HG02798 (cell line): ENCODE measurements around the gene ZDHHC7.
"Not testable (repeated sequence)": the region's sequence is repeated elsewhere in the genome, so short reads cannot be mapped to it uniquely, and the experiment has no call there.

ENCODE experiments used
- ATAC-seq: cut with Tn5 transposase; IDR thresholded peaks from one replicate; pipeline ENCODE4 v1.9.1; 2021; ENCODE audit warnings: mild to moderate bottlenecking; ENCODE audit not compliant: unreplicated experiment, poor library complexity

The ZDHHC7 gene

DNA sequence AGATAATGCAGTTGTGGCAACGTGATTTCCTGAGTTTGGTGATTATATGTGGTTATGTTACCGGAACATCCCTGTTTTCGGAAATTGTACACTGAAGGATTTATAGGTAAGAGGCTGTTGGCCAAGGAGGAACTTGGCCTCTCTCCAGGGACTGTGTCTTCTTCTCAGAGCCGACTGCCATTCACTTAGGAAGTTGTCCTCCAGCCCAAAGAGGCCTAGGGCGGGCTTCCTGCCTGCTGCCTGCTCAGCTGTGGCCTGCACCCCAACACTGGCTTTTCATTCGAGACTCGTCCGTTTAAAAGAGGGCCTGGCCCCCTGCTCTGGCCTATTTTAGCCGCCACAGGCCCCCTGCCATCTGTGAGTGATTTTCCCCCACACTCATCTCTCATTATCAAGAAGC lies 64.3 kb downstream of the ZDHHC7 start:
- no peak for ATAC-seq

- no peak for ATAC-seq
Observed at GRCh38 chr16:84943620-84944019, 67.7 kb downstream of the ZDHHC7 start.

- ATAC-seq = no peak
Observed at GRCh38 chr16:84942786-84943185, 68.5 kb downstream of the ZDHHC7 start.

DNA sequence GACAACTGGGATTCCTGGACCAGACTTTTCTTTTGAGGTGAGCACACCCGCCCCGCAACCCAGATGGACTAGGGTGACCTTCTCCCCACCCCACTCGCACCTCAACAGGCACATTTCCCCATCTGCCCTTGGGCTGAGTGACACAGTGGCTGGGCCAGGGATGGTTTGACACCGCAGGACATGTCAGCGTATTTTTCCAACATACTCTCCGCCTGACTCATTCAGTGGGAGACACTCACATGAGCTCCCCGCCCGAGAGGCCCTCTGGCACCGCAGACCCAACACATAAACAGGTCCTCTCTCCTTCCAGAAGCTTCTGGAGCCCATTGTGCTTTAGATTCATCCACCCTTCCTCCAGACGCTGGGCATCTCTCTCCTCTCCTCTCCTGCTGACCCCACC lies 69.4 kb downstream of the ZDHHC7 start:
- ATAC-seq = no peak

DNA sequence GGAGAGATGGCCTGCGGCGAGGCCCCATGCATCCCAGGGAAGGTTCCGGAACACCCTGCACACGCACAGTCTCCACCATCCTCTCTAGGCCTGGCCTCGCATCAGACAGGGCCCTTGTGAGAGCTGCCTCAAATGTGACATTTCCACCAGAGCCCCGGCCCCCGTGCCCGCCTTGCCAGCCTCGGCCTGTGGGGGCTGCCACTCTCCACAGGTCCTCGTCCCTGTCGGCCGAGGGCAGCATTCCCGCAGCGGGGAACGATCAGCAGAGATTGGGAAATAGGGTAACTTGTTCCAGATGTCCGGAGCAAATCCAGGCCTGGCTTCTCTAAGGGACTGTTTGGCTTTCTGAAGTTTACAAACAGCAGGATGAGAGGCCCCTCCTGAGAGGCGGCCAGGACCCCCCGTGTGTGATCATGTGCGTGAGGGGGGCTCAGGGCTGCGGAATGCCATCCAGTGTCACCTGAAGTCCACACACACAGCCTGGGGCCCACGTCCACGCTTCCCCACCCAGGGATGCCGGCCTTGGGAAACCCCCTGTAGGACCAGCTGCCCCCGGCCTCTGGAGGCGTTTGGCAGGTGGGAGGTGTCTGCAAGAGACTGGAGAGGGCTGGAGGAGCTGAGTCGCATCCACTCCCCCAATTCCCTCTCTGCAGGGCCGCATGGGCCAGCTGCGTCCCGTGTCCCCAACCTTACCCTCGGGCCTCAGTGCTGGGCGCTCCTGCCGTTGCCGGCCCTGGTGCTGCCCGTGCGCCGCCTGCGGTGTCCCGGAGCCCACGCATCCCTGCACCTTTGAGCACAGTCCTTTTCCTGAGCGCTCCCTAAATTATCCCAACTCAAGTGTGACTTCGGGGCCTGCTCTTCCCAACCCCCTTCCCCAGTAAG lies 70.4 kb downstream of the ZDHHC7 start:
- ATAC-seq = no peak

DNA sequence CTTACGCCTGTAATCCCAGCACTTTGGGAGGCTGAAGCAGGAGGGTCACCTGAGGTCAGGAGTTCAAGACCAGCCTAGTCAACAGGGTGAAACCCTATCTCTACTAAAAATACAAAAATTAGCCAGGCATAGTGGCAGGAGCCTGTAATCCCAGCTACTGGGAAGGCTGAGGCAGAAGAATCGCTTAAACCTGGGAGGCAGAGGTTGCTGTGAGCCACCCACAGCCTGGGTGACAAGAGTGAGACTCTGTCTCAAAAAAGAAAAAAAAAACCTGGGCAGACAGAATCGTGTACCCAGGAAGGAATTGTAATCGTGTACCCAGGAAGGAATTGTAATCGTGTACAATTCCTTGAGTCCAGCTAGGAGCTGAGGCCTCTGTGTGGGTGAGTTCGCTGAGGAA lies 72.7 kb downstream of the ZDHHC7 start:
- ATAC-seq = not testable (repeated sequence)

- no peak for ATAC-seq
Observed at GRCh38 chr16:84937196-84938005, 73.9 kb downstream of the ZDHHC7 start.

- ATAC-seq = no peak
Observed at GRCh38 chr16:84933774-84934631, 77.3 kb downstream of the ZDHHC7 start.

- no peak for ATAC-seq
Observed at GRCh38 chr16:84932681-84933080, 78.7 kb downstream of the ZDHHC7 start.

GRCh38 chr16:84931506-84931905 lies 79.8 kb downstream of the ZDHHC7 start:
- no peak for ATAC-seq

DNA sequence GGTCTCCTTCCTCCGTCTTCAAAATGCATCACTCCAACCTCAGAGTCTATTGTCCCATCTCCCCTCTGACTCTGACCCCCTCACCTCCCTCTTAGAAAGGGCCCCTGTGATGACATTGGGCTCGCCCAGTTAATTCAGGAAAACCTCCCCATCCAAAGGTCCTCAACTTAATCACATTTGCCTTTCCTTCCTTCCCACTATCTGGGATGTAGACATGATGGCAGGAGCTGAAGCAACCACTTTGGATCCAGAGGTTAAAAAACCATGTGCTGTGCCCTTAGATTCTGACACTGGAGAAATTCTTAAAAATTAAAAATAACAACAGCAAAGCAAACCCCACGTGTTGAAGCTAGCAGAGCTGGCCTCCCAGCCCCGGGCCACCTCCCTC lies 80.2 kb downstream of the ZDHHC7 start:
- no peak for ATAC-seq

DNA sequence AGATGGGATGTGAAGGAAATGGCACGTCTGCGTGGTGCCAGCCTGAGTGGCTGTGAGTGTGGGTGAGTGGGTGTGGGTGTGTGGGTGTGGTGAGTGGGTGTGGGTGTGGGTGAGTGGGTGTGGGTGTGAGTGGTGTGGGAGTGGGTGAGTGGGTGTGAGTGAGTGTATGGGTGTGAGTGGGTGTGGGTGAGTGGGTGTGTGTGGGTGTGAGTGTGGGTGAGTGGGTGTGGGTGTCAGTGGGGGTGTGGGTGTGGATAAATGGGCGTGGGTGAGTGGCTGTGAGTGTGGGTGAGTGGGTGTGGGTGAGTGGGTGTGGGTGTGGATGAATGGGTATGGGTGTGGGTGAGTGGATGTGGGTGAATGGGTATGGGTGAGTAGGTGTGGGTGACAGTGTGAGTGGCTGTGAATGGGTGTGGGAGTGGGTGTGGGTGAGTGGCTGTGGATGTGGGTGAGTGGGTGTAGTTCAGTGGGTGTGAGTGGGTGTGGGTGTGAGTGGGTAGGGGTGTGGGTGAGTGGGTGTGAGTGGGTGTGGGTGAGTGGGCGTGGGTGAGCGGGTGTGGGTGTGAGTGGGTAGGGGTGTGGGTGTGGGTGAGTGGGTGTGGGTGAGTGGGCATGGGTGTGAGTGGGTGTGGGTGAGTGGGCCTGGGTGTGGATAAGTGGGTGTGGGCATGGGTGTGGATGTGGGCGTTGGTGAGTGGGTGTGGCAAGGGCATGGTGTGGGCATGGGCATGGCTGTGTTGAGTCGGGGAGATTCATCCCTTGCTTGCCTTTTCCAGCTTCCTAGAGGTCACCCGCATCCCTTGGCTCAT lies 80.8 kb downstream of the ZDHHC7 start:
- no peak for ATAC-seq

GRCh38 chr16:84929421-84930297 lies 81.7 kb downstream of the ZDHHC7 start:
- ATAC-seq = no peak

DNA sequence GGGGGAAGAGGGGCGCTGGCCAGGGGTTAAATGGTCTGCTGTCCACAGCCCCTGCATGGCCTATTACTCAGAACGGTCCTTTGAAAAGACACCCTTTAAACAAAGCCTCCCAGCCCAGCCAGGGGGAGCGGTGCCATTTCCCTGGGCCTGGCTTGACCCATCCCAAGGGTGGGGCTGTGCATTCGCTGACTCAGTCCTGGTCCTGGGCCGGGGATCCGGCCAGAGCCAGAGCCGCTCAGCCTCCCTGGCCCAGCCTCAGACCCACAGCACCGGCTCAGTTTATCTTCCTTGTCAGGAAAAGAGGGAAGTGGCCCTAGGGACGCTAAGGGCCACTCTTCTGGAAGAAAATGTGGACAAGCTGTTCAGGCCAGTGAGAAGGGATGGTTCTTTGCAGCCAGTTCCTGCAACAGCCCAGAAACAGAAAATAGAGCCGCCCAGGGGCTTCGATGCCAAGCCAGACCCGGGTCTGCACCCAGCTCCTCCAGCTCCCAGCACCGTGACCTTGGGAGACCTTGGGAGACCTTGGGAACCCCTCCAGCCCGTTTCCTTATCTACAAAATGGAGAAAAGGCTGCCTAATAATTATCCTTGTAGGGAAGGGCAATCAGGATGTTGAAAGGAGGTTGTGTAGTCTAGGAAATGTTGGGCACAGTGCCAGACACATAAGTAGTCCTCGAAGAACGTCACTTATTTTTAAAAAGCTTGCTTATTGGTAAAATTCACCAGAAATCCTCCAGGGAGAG lies 82.5 kb downstream of the ZDHHC7 start:
- no peak for ATAC-seq

DNA sequence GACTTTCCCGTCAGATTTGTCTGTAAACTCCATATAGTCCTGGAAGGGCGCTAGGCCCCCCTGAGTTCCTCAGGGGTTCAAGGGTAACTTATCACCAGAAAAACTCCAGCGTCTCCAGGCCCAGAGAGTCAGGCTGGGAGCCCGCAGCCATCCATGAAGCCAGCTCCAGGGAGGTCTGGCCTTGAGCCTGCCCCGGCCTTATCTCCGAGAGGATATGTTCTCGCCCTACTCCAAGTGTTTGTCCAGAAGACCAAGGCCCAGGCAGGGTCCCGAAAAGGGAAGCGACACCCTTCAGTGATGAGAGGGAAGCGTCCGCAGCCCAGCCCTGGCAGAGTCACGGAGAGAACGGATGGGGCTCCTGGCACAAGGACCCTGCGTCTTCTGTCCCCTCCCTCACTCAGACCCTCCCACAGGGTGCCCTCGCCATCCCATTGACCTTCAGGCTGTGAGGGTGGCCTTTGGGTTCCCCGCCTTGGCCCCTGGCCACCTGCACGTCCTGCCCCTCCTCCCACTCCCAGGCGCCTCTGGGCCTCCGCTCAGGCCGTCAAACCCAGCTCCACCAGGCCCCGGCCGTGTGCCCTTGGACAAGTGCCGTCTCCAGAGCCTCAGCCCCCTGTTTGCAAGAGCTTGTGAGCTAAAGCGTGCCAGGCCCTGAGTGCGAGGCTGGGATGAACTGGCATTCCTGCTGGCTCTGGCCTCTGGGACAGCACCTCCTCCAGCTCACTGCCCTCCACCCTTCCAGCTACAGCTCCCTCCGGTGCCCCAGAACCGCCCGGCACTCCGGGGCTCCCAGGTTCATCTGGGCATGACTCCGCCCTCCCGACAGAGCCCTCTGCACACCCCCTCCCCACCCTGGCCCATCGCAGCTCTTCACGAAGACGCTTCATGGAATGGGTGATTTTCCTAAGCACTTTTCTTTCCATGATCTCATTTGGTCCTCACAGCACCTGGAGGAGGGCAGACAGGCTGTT lies 83.4 kb downstream of the ZDHHC7 start:
- ATAC-seq = no peak

GRCh38 chr16:84926462-84926861 lies 84.9 kb downstream of the ZDHHC7 start:
- ATAC-seq = no peak

DNA sequence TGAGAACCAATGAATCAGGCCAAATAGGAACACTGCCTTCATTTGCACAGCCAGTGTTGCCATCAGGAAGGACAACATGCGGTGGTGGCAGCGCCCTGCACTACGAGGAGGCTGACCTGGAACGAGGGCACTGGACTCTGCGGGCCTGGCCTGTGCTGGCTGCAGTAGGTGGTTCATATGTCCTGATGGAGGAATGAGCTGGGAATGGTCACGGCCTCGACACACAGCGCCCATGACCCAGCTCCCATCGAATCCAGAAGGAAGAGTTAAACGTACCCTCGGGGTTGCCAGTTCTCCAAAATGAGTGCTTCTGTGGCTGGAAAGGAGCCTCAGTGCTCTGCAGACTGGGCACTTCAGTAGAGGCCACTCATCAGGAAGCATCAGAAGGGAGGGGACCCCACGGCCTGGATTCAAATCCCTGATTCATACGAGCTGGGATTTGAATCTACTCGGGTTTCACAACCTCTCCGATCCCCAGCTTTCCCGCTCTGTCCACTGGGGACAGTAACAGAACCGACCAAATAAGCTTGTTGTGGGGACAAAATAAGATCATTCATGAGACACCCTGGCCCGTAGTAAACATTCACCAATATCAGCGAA lies 85.5 kb downstream of the ZDHHC7 start:
- ATAC-seq = no peak
